GM06990 (cell line): ENCODE data around the gene IARS2.

ENCODE experiments used
- DNase-seq: peaks from one replicate; pipeline ENCODE4 v3.0.0-alpha.2; 2011; ENCODE audit not compliant: insufficient read length; ENCODE audit errors: extremely low read depth
- H3K27me3 ChIP-seq: replicated peaks from 2 replicates; pipeline ENCODE4 v1.6.0; 2011; ENCODE audit warnings: low read length; ENCODE audit not compliant: control insufficient read depth, insufficient read depth
- H3K36me3 ChIP-seq: 2 replicates; pipeline ENCODE4 v1.5.1; 2011; ENCODE audit warnings: low read length; ENCODE audit not compliant: control insufficient read depth, insufficient read depth
- H3K4me3 ChIP-seq: replicated peaks from 2 replicates; pipeline ENCODE4 v1.5.1; 2011; ENCODE audit warnings: low read depth, mild to moderate bottlenecking, control low read depth, low read length
- CTCF ChIP-seq: IDR thresholded peaks from 2 replicates; pipeline ENCODE4 v1.5.1; 2011; ENCODE audit warnings: low read length, control low read depth, mild to moderate bottlenecking, inconsistent platforms; ENCODE audit not compliant: insufficient read depth, poor library complexity, severe bottlenecking

Gene IARS2

GRCh38 chr1:220060876-220061275 is 33.1 kb upstream of the IARS2 start:
- peaks cover 5% of the 10 kb centered on the region for H3K36me3 ChIP-seq
- H3K4me3 ChIP-seq, result no peak overlapping the region
- TF ChIP-seq CTCF, result no peak
- DNase-seq, result no peak
- H3K27me3 ChIP-seq, result no peaks in the 10 kb centered on the region

- TF ChIP-seq CTCF, result no peak
- peaks cover 6% of the 10 kb centered on the region for H3K36me3 ChIP-seq
- no peak for DNase-seq
- H3K4me3 ChIP-seq, result no peak overlapping the region
- no peaks in the 10 kb centered on the region for H3K27me3 ChIP-seq
These were observed 31.3 kb upstream of the IARS2 start for GRCh38 chr1:220062629-220063028.

GRCh38 chr1:220067269-220068204 is 26.4 kb upstream of the IARS2 start:
- Histone ChIP-seq H3K4me3 (no peak overlapping the region), H3K36me3 (peaks cover 8% of the 10 kb centered on the region), H3K27me3 (no peaks in the 10 kb centered on the region)
- TF ChIP-seq CTCF, result no peak
- DNase-seq, result no peak

GRCh38 chr1:220076861-220077762 is 16.8 kb upstream of the IARS2 start:
- no peak for DNase-seq

GRCh38 chr1:220077887-220078286 is 16.0 kb upstream of the IARS2 start:
- peaks cover 5% of the 10 kb centered on the region for H3K36me3 ChIP-seq
- no peak for TF ChIP-seq CTCF
- no peak overlapping the region for H3K4me3 ChIP-seq
- no peak for DNase-seq
- no peaks in the 10 kb centered on the region for H3K27me3 ChIP-seq

More at GRCh38 chr1:220076861-220077762, 16.8 kb upstream of the IARS2 start:
- Histone ChIP-seq H3K36me3 (peaks cover 7% of the 10 kb centered on the region), H3K27me3 (no peaks in the 10 kb centered on the region), H3K4me3 (no peak overlapping the region)
- TF ChIP-seq CTCF, result no peak
